H1 (cell line): ENCODE measurements around the gene ZNF488. TPM values are rescaled to one million over a fixed set of nuclear protein-coding genes. Genes with fewer than 3 reads are reported as not detected.

Source experiments
- polyA plus RNA-seq, 7 experiments: library from polyadenylated mRNA; depleted of rRNA in 3 of 7; stranded (reverse) in 5 of 7; unstranded in 2 of 7; fragments of >200 nt in 5 of 7; fragments of 200-250 nt in 2 of 7; gene quantifications; 1 replicate in 5 of 7; 2 replicates in 1 of 7; 4 replicates in 1 of 7; pipeline versions ENCODE4 v1.2.1 to v1.2.3, GENCODE V29; 2011 to 2013; ENCODE audit warnings: missing spikeins in 2 of 7, mixed read lengths in 2 of 7
- total RNA-seq: library from RNA; stranded (reverse); fragmentation: NEBNext Ultra II Directional; extraction: Animal tissue kit (Norgen Biotek cat#: 25700); gene quantifications from 2 replicates; pipeline ENCODE4 v1.2.1, GENCODE V29; 2021

The ZNF488 gene
- total and polyA plus RNA-seq, 2 of the 8 experiments (the other 6 are each of a cell fraction or from before 2014, with no cell fraction given), result 7.9 to 11.4 TPM

Other genes with a start within 250 kb of the ZNF488 start
- 0.19 and 0.25 TPM in 2 replicates for gene GDF10, start 84.1 kb downstream of the ZNF488 start, total RNA-seq
- 0.27 and 0.32 TPM in 2 replicates for gene GDF10, start 84.1 kb downstream of the ZNF488 start, polyA plus RNA-seq (2011; rRNA removed)
- not detected in 2 replicates for gene GDF2, start 61.8 kb downstream of the ZNF488 start, total RNA-seq
- not detected in 2 replicates for gene GDF2, start 61.8 kb downstream of the ZNF488 start, polyA plus RNA-seq (2011; rRNA removed)
- gene RBP3, start 35.9 kb downstream of the ZNF488 start, total RNA-seq, result not detected in 2 replicates
- not detected in 2 replicates for gene RBP3, start 35.9 kb downstream of the ZNF488 start, polyA plus RNA-seq (2011; rRNA removed)
- gene ANXA8, start 99.8 kb upstream of the ZNF488 start, total RNA-seq, result not detected in 2 replicates
- 0.15 and 0.30 TPM in 2 replicates for gene ANXA8, start 99.8 kb upstream of the ZNF488 start, polyA plus RNA-seq (2011; rRNA removed)
- gene FAM25G, start 107.4 kb upstream of the ZNF488 start, total RNA-seq, result not detected in 2 replicates
- gene FAM25G, start 107.4 kb upstream of the ZNF488 start, polyA plus RNA-seq (2011; rRNA removed), result not detected in 2 replicates
- 7.2 and 7.7 TPM in 2 replicates for gene AGAP9, start 139.3 kb upstream of the ZNF488 start, total RNA-seq
- 9.3 and 10.9 TPM in 2 replicates for gene AGAP9, start 139.3 kb upstream of the ZNF488 start, polyA plus RNA-seq (2011; rRNA removed)